ENCODE results near the gene LDHAL6B. TPM values are rescaled to one million over a fixed set of nuclear protein-coding genes. Genes with fewer than 3 reads are reported as not detected.

The LDHAL6B gene
- total RNA-seq, 2 donors from 2014 or later, result not detected

DNA sequence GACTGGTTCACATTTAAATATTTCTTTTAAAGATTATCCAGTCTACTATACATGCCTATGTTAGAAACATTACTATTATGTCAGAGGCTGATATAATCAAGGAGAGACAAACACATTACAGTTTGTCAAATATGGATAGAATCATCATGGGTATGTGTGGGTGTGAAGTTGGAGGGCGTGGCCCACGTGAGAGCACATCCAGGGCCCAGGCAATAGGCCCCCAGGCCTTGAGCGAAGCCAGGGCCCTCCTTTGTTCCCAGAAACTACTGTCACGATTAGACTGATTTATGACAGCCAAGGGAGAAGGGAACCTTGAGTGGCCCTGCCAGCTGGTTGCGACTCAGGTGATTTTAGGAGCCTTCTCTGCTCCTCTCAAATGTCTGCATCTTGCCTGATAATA is 26.9 kb upstream of the LDHAL6B start:
- intact Hi-C loops (cut with DNase I), result no loop called here
- WGBS, 2 donors, result 91 to 92% methylated on average over 5 of the region's 5 CpGs
- Histone ChIP-seq H3K27ac (no peak overlapping the region), H3K4me3 (no peak overlapping the region), H3K9me3 (no peaks in the 10 kb centered on the region), H3K36me3 (replicated peaks in 1 of 2; ENCODE audit: insufficient read depth in 1 of 2, low read depth in 2 of 2) (no peaks in the 10 kb centered on the region), H3K27me3 (no peaks in the 10 kb centered on the region), H3K4me1 (no peaks in the 10 kb centered on the region)
- DNase-seq (no peak), ATAC-seq (no peak)
- no peak for TF ChIP-seq POLR2A (IDR thresholded peaks at IDR 0.05)
- TF ChIP-seq, protein P1, sequence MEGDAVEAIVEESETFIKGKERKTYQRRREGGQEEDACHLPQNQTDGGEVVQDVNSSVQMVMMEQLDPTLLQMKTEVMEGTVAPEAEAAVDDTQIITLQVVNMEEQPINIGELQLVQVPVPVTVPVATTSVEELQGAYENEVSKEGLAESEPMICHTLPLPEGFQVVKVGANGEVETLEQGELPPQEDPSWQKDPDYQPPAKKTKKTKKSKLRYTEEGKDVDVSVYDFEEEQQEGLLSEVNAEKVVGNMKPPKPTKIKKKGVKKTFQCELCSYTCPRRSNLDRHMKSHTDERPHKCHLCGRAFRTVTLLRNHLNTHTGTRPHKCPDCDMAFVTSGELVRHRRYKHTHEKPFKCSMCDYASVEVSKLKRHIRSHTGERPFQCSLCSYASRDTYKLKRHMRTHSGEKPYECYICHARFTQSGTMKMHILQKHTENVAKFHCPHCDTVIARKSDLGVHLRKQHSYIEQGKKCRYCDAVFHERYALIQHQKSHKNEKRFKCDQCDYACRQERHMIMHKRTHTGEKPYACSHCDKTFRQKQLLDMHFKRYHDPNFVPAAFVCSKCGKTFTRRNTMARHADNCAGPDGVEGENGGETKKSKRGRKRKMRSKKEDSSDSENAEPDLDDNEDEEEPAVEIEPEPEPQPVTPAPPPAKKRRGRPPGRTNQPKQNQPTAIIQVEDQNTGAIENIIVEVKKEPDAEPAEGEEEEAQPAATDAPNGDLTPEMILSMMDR (IDR thresholded peaks at IDR 0.05), result no peak

DNA sequence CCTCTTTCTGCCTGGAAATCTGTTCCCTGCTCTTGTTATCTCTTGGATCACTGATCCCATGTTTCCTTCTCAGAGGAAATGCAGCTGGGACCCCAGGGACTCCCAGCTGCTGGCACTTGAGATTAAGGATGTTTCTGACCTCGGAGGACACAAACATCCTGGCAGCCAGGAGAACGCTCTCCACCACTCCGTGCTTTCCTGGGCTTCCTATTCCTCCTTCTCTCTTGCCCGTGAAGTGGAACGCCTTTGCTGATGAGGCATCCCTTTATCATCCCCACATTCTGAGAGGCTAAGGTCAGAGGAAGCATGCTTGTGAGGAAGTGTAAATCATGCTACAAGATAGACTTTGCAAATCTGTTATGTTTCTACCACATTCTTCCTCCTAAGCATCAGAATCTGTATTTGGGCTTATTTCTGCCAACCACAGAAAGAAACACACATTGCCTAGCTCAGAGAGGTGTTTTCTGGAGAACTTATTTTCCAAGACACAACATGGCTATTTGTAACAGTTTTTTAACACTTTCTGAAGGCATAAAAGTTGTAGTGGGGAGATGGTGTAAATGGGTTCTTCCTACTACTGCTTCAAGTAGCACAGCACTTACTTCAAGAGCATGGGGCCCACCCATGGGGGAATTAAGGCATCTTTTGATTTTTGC is 25.6 kb upstream of the LDHAL6B start:
- no peaks in the 10 kb centered on the region for H3K9me3 ChIP-seq
- H3K27ac ChIP-seq, result no peak overlapping the region
- TF ChIP-seq, protein P1 (IDR thresholded peaks at IDR 0.05), result no peak
- TF ChIP-seq POLR2A (IDR thresholded peaks at IDR 0.05), result no peak
- H3K36me3 ChIP-seq (replicated peaks in 1 of 2; ENCODE audit: insufficient read depth in 1 of 2, low read depth in 2 of 2), result no peaks in the 10 kb centered on the region
- no peak overlapping the region for H3K4me3 ChIP-seq
- DNase-seq (no peak), ATAC-seq (no peak)
- no peaks in the 10 kb centered on the region for H3K4me1 ChIP-seq
- intact Hi-C loops (cut with DNase I), result no loop called here
- WGBS, 2 donors, result 54 to 86% methylated on average over 5 of the region's 5 CpGs
- no peaks in the 10 kb centered on the region for H3K27me3 ChIP-seq

DNA sequence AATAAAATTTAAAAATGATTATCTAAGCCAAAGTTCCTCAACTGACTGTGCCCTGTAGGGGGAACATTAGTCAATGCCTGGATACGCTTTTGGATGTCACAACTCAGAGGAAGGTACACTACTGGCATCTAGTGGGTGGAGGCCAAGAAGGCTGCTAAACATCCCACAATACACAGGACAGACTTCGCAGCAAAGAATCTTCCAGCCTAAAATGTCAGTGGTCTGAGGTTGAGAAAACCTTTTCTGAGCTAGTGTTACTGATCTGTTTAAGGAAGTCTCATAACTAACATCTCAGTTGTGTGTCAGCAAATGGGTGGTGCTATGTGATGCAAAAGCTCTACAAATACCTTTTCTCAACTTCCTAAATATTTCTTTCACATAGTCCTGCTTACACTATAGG is 20.9 kb upstream of the LDHAL6B start:
- intact Hi-C loops (cut with DNase I), result no loop called here
- ATAC-seq, result no peak
- TF ChIP-seq, protein P1 (IDR thresholded peaks at IDR 0.05), result peak in 2 of 7 experiments; percentile 17 to 28
- TF ChIP-seq POLR2A (IDR thresholded peaks at IDR 0.05), result no peak

DNA sequence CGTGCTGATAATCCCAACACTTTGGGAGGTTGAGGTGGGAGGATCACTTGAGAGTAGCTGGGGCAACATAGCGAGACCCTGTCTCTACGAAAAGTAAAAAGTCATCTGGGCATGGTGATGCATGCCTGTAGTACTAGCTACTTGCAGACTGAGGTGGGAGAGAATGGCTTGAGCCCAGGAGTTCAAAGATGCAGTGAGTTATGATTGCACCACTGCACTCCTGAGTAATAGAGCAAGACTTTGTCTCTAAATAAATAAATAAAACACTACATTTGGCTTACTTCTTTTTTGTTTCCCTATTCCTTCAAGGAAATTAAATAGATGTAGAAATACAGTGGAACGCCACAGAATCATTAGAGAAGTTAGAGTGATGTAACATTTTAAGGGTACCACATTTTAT is 20.1 kb upstream of the LDHAL6B start:
- intact Hi-C loops (cut with DNase I), result no loop called here
- WGBS, 2 donors, result 84 to 88% methylated on average over 4 of the region's 4 CpGs
- H3K4me1 ChIP-seq, result no peaks in the 10 kb centered on the region
- H3K36me3 ChIP-seq (replicated peaks in 1 of 2; ENCODE audit: insufficient read depth in 1 of 2, low read depth in 2 of 2), result peaks cover 0 to 10% of the 10 kb centered on the region in 2 donors
- DNase-seq, result no peak
- no peak overlapping the region for H3K27ac ChIP-seq
- H3K27me3 ChIP-seq, result no peaks in the 10 kb centered on the region
- TF ChIP-seq POLR2A (IDR thresholded peaks at IDR 0.05), result no peak
- TF ChIP-seq, protein P1 (IDR thresholded peaks at IDR 0.05), result no peak
- no peak for ATAC-seq
- H3K4me3 ChIP-seq, result no peak overlapping the region
- no peaks in the 10 kb centered on the region for H3K9me3 ChIP-seq

More for the DNA sequence above, 20.9 kb upstream of the LDHAL6B start:
- Histone ChIP-seq H3K9me3 (no peaks in the 10 kb centered on the region), H3K36me3 (replicated peaks in 1 of 2; ENCODE audit: insufficient read depth in 1 of 2, low read depth in 2 of 2) (peaks cover 0 to 10% of the 10 kb centered on the region in 2 donors), H3K4me3 (no peak overlapping the region), H3K27me3 (no peaks in the 10 kb centered on the region), H3K27ac (no peak overlapping the region), H3K4me1 (no peaks in the 10 kb centered on the region)
- no peak for DNase-seq
- 78 to 94% methylated on average over 2 of the region's 2 CpGs for WGBS, 2 donors

DNA sequence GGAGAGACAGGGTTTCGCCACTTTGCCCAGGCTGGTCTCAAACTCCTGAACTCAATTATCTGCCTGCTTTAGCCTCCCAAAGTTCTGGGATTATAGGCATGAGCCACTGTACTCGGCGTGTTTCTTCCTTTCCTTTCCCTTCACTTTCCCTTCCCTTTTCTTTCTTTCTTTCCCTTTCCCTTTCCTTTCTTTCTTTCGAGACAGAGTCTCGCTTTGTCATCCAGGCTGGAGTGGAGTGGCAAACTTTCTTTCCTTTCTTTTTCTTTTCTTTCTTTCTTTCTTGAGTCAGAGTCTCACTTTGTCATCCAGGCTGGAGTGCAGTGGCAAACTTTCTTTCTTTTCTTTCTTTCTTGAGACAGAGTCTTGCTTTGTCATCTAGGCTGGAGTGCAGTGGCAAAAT is 17.4 kb upstream of the LDHAL6B start:
- 81 to 97% methylated on average over 5 of the region's 5 CpGs for WGBS, 2 donors
- no peak overlapping the region for H3K4me3 ChIP-seq
- H3K36me3 ChIP-seq (replicated peaks in 1 of 2; ENCODE audit: insufficient read depth in 1 of 2, low read depth in 2 of 2), result peaks cover 0 to 10% of the 10 kb centered on the region in 2 donors

More for the DNA sequence above, 17.4 kb upstream of the LDHAL6B start:
- intact Hi-C loops (cut with DNase I), result no loop called here
- Histone ChIP-seq H3K4me1 (no peaks in the 10 kb centered on the region), H3K27me3 (no peaks in the 10 kb centered on the region), H3K9me3 (no peaks in the 10 kb centered on the region), H3K27ac (no peak overlapping the region)
- ATAC-seq (no peak), DNase-seq (no peak)
- TF ChIP-seq, protein P1 (IDR thresholded peaks at IDR 0.05), result no peak
- TF ChIP-seq POLR2A (IDR thresholded peaks at IDR 0.05), result no peak

Data from body of pancreas (tissue), 4 donors.